ENCODE measurements around the gene POLL. TPM values are rescaled to one million over a fixed set of nuclear protein-coding genes. Genes with fewer than 3 reads are reported as not detected.

The POLL gene
- total RNA-seq, 4 donors from 2014 or later = 21.6 to 28.8 (median 24.4) TPM

DNA sequence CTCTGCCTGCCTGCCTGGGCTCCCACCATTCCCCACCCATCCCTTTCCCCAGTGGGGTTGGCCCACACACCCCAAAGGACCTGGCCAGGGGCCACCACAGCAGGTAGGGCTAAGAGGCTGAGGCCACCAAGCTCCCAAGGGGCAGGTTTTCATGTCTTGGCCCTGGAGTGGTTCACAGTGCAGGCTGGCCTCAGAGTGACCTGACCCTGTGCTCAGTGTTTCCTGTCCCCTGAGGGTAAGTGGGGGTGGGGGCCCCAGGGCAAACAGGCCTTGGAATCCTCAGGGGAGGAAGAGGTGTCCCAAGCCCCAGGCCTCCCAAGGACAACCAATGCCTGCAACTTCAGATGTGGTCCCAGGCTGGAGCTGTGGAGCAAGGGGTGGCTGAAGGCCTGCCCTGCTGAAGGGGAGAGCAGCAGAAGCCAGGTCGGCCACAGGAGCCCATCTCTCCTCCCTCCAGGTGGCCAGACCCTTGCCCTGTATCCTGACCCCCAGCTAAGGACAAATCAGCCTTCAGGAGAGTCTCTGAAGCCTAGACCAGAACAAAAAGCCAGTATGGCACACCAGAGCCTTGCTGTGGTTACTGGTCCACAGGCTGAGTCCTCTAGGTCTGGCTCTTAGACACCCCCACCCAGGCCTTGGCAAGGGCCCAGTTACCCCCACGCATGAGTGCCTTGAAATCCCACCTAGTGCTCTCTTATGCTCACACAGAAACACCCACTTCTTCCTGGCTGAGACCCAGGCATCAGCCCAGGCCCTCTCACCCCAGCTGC lies 27.6 kb downstream of the POLL start:
- Histone ChIP-seq H3K9me3 (no peaks in the 10 kb centered on the region), H3K4me3 (no peak overlapping the region), H3K27ac (no peak overlapping the region), H3K4me1 (no peaks in the 10 kb centered on the region), H3K27me3 (peaks cover 58% of the 10 kb centered on the region), H3K36me3 (peaks cover 0 to 5% of the 10 kb centered on the region in 2 donors)
- 83% methylated on average over 1 of the region's 2 CpGs; no CpG with 5 or more reads in 1 of the 2 donors for WGBS, 2 donors (ENCODE audit: low coverage in 1 of 2)
- ATAC-seq = no peak
- TF ChIP-seq, protein P1, sequence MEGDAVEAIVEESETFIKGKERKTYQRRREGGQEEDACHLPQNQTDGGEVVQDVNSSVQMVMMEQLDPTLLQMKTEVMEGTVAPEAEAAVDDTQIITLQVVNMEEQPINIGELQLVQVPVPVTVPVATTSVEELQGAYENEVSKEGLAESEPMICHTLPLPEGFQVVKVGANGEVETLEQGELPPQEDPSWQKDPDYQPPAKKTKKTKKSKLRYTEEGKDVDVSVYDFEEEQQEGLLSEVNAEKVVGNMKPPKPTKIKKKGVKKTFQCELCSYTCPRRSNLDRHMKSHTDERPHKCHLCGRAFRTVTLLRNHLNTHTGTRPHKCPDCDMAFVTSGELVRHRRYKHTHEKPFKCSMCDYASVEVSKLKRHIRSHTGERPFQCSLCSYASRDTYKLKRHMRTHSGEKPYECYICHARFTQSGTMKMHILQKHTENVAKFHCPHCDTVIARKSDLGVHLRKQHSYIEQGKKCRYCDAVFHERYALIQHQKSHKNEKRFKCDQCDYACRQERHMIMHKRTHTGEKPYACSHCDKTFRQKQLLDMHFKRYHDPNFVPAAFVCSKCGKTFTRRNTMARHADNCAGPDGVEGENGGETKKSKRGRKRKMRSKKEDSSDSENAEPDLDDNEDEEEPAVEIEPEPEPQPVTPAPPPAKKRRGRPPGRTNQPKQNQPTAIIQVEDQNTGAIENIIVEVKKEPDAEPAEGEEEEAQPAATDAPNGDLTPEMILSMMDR (IDR thresholded peaks at IDR 0.05) = no peak
- TF ChIP-seq EP300 (IDR thresholded peaks at IDR 0.05) (no peak), POLR2AphosphoS5 (IDR thresholded peaks at IDR 0.05) (no peak)

DNA sequence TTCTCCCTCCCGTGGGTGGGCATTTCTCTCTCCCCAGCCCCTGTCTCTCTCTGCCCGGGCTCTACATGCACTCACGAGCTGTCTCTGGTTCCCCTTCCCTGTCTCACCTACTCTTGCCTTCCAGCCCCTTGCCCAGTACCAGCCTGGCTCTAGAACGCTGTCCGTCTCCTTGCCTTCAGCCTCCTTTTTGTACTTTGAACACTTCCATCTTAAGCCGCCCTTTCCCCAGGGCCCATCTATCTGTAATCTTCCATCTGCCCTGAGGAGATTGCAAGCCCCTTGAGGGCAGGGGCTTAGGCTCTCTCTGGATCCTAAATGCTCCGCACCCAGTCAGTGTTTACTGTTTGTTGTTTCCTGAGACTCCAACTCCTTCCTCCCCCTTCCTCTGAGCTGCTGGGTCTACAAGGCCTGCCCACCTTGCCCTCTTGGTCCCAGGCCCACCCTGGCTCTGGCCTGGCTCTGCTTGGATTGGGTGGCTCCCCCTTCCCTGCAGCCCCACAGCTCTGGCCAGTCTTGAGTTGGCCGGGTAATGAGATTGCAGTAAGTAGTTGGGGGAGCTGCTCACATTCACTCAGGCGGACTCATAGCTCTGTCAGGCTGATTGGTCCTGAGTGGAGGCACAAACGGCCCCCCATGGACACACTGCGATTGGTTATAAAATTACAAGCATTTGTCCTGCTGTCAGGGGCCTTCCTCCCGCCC lies 28.3 kb downstream of the POLL start:
- 66 to 100% methylated on average over 2 to 7 of the region's 12 CpGs for WGBS, 2 donors (ENCODE audit: low coverage in 1 of 2)
- Histone ChIP-seq H3K4me3 (no peak overlapping the region), H3K27ac (no peak overlapping the region), H3K36me3 (peaks cover 0 to 13% of the 10 kb centered on the region in 2 donors), H3K27me3 (peaks cover 51% of the 10 kb centered on the region), H3K4me1 (no peaks in the 10 kb centered on the region), H3K9me3 (no peaks in the 10 kb centered on the region)
- no peak for TF ChIP-seq POLR2A (IDR thresholded peaks at IDR 0.05)
- TF ChIP-seq, protein P1 (IDR thresholded peaks at IDR 0.05) = no peak
- no peak for TF ChIP-seq EP300 (IDR thresholded peaks at IDR 0.05)
- no peak for TF ChIP-seq POLR2AphosphoS5 (IDR thresholded peaks at IDR 0.05)
- no peak for ATAC-seq

DNA sequence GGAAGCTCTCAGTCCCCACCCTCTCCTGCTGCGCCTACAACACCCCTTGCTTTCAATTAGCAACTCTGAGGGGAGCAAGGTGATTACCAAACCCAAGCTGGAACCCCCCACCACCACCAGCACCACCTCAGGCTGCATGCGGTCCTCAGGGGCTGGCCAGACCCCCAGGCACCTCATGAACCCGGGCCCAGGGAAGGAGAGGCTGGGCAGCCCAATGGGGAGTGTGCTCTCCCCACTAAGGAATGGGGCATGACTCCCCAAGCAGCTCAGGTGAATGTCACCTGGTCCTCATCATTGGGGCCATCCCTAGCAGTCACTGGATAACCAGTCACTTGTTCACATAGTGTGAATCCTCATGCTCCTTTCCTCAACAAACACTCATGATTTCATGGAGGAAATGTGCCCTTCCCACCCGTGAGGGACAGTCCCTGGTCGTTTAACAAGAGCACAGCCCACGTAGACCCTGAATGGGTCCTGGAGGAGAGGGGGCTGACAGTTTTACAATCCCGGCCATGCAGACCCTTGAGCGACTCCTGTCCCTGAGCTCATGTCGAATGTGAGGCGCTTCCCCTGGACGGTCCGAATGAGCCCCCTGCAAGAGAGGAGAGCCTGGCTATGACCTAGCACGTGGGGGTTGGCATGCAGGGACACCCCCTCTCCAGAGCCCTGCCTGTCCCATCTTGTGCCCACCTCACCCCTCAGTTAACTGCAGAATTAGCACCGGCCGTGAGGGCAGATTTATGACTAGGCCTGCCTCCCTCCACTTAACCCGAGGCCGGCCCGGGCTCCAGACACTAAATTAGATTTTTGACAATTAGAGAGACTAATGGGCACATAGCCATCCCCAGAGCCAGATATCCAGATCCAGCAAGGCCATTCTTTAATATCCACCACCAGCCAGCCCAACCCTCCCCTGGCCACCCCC lies 29.1 kb downstream of the POLL start:
- 53 to 70% methylated on average over 4 to 9 of the region's 18 CpGs for WGBS, 2 donors (ENCODE audit: low coverage in 1 of 2)
- no peak for ATAC-seq

DNA sequence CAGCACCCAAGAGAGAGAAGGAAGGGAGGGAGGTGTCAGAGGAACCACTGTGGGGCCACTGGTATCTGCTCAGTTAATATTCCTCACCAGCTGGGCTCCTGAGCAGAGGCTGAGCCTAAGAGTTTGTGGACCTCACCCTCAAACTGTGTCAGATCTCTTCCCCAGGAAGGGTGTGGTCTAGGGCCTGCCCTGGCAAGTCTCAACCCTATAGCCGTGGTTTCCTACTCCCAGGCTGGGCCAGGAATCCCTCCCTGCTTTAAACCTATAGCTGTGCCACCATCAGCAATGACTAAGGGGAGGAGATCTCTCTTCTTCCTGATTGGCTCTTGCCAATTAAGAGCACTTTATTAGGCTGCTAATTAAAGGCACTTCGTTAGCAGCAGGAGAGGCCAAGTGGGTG lies 29.9 kb downstream of the POLL start:
- TF ChIP-seq EP300 (IDR thresholded peaks at IDR 0.05) = no peak
- TF ChIP-seq POLR2A (IDR thresholded peaks at IDR 0.05) = no peak
- no peak for TF ChIP-seq POLR2AphosphoS5 (IDR thresholded peaks at IDR 0.05)
- TF ChIP-seq, protein P1 (IDR thresholded peaks at IDR 0.05) = no peak
- ATAC-seq = no peak
- Histone ChIP-seq H3K9me3 (no peaks in the 10 kb centered on the region), H3K27ac (no peak overlapping the region), H3K27me3 (peaks cover 35% of the 10 kb centered on the region), H3K36me3 (peaks cover 0 to 28% of the 10 kb centered on the region in 2 donors), H3K4me3 (no peak overlapping the region), H3K4me1 (no peaks in the 10 kb centered on the region)
- WGBS, 2 donors (ENCODE audit: low coverage in 1 of 2) = no CpG with 5 or more reads among the region's 2 CpGs

More for the DNA sequence above, 29.1 kb downstream of the POLL start:
- Histone ChIP-seq H3K4me1 (no peaks in the 10 kb centered on the region), H3K9me3 (no peaks in the 10 kb centered on the region), H3K36me3 (peaks cover 0 to 21% of the 10 kb centered on the region in 2 donors), H3K27ac (no peak overlapping the region), H3K27me3 (peaks cover 42% of the 10 kb centered on the region), H3K4me3 (no peak overlapping the region)
- no peak for TF ChIP-seq POLR2AphosphoS5 (IDR thresholded peaks at IDR 0.05)
- no peak for TF ChIP-seq EP300 (IDR thresholded peaks at IDR 0.05)
- TF ChIP-seq, protein P1 (IDR thresholded peaks at IDR 0.05) = no peak
- TF ChIP-seq POLR2A (IDR thresholded peaks at IDR 0.05) = no peak
